CD4-positive, alpha-beta T cell (primary cell): ENCODE results near the gene PLCG2. TPM values are rescaled to one million over a fixed set of nuclear protein-coding genes. Genes with fewer than 3 reads are reported as not detected.
"Not testable (repeated sequence)": the region's sequence is repeated elsewhere in the genome, so short reads cannot be mapped to it uniquely, and the experiment has no call there.

Source experiments
- ATAC-seq: fragments of 200-7000 bp; cut with Tn5 transposase; one replicate; pipeline ENCODE4 v1.10.0; 2022; ENCODE audit warnings: mild to moderate bottlenecking; ENCODE audit not compliant: poor library complexity
- CTCF ChIA-PET: fragments of 350-600 bp; sonication (Branson Sonifier 250); formaldehyde crosslinking; loops from one replicate; lab custom pipeline; 2021; ENCODE audit warnings: antibody characterized with exemption, inconsistent platforms; lab: Charles Lee
- POLR2A ChIA-PET: fragments of 350-600 bp; sonication (Branson Sonifier 250); formaldehyde crosslinking; loops from one replicate; lab custom pipeline; 2021; ENCODE audit warnings: antibody characterized with exemption, inconsistent platforms; lab: Charles Lee
- DNase-seq, 14 experiments: peaks; one replicate each; pipeline ENCODE4 v3.0.0-alpha.2; 2013 to 2020; ENCODE audit warnings: mixed read lengths in 2 of 14
- H3K27ac ChIP-seq, 2 donors: one replicate each; pipeline versions ENCODE4 v1.5.1 to v1.7.0; 2013; ENCODE audit warnings: low read length in 2 of 2, low read depth in 1 of 2, mild to moderate bottlenecking in 1 of 2
- H3K27me3 ChIP-seq, 2 experiments: 1 replicate in 1 of 2; 2 replicates in 1 of 2; pipeline versions ENCODE4 v1.6.1 to v1.7.0; 2013; ENCODE audit warnings: low read length in 2 of 2, control low read depth in 1 of 2, mild to moderate bottlenecking in 1 of 2, moderate library complexity in 1 of 2; ENCODE audit not compliant: insufficient read depth in 2 of 2, control insufficient read depth in 1 of 2
- H3K36me3 ChIP-seq: one replicate; pipeline ENCODE4 v1.6.1; 2013; ENCODE audit warnings: low read length, control low read depth; ENCODE audit not compliant: insufficient read depth
- H3K4me1 ChIP-seq: one replicate; pipeline ENCODE4 v1.6.1; 2013; ENCODE audit warnings: low read length, control low read depth; ENCODE audit not compliant: insufficient read depth
- H3K4me3 ChIP-seq: one replicate; pipeline ENCODE4 v1.5.1; 2013; ENCODE audit warnings: mild to moderate bottlenecking, low read length, moderate library complexity
- H3K9me3 ChIP-seq, 2 experiments: 1 replicate in 1 of 2; 2 replicates in 1 of 2; pipeline versions ENCODE4 v1.6.1 to v1.7.0; 2013; ENCODE audit warnings: low read length in 2 of 2, mild to moderate bottlenecking in 2 of 2, control low read depth in 1 of 2, moderate library complexity in 1 of 2; ENCODE audit not compliant: control insufficient read depth in 1 of 2, insufficient read depth in 1 of 2
- H3K27ac Mint-ChIP-seq: one replicate; pipeline ENCODE4 v1.8.0; 2020; ENCODE audit warnings: mixed read lengths
- H3K27me3 Mint-ChIP-seq: one replicate; pipeline ENCODE4 v1.8.0; 2021; ENCODE audit warnings: mixed read lengths
- H3K36me3 Mint-ChIP-seq: one replicate; pipeline ENCODE4 v1.8.0; 2021; ENCODE audit warnings: low read depth, mixed read lengths
- H3K4me1 Mint-ChIP-seq: one replicate; pipeline ENCODE4 v1.8.0; 2021; ENCODE audit warnings: low read depth, mixed read lengths
- H3K4me3 Mint-ChIP-seq: one replicate; pipeline ENCODE4 v1.8.0; 2020; ENCODE audit warnings: mild to moderate bottlenecking, mixed read lengths
- H3K9me3 Mint-ChIP-seq: one replicate; pipeline ENCODE4 v1.8.0; 2020; ENCODE audit warnings: mixed read lengths
- CTCF ChIP-seq: fragments of 200-600 bp; IDR thresholded peaks from one replicate; pipeline ENCODE4 v1.8.0; 2022; ENCODE audit warnings: antibody characterized with exemption, mild to moderate bottlenecking
- intact Hi-C, 2 experiments: fragments of 100-400 bp; cut with DNase I in 1 of 2; cut with micrococcal nuclease in 1 of 2; formaldehyde crosslinking; loops; one replicate each; pipeline versions ENCODE4 v1.15.1 to v1.9.0; 2023 to 2025; cut with DNase I, micrococcal nuclease
- total RNA-seq, 174 experiments: library from RNA in 2 of 174; stranded (reverse) in 2 of 174; gene quantifications; one replicate each; pipeline ENCODE4 v1.2.3 and lab custom pipeline; 2021 to 2026

PLCG2 gene
- total RNA-seq, 2 experiments from 2014 or later = 0.92 to 1.5 TPM

- H3K36me3 Mint-ChIP-seq = no peaks in the 10 kb centered on the region
- POLR2A ChIA-PET = no interaction called here
- Histone ChIP-seq H3K36me3 (no peaks in the 10 kb centered on the region), H3K4me1 (peaks cover 9% of the 10 kb centered on the region), H3K4me3 (no peak overlapping the region), H3K27me3 (no peaks in the 10 kb centered on the region), H3K9me3 (no peaks in the 10 kb centered on the region), H3K27ac (no peak overlapping the region)
- no peak for DNase-seq
- H3K27ac Mint-ChIP-seq = no peak overlapping the region
- CTCF ChIA-PET = no interaction called here
- ATAC-seq = no peak
- no peaks in the 10 kb centered on the region for H3K9me3 Mint-ChIP-seq
- H3K27me3 Mint-ChIP-seq = no peaks in the 10 kb centered on the region
- intact Hi-C loops = no loop called here
- no peaks in the 10 kb centered on the region for H3K4me1 Mint-ChIP-seq
- no peak for TF ChIP-seq CTCF
- H3K4me3 Mint-ChIP-seq = no peak overlapping the region
Observed at GRCh38 chr16:81933361-81933760, 154.3 kb downstream of the PLCG2 start.

- H3K27me3 Mint-ChIP-seq, H3K4me3 Mint-ChIP-seq, H3K4me1 ChIP-seq, H3K27me3 ChIP-seq, CTCF ChIA-PET, H3K36me3 ChIP-seq, H3K36me3 Mint-ChIP-seq, intact Hi-C loops, ATAC-seq, H3K4me3 ChIP-seq, POLR2A ChIA-PET, H3K9me3 ChIP-seq, H3K27ac ChIP-seq, H3K27ac Mint-ChIP-seq, H3K9me3 Mint-ChIP-seq, H3K4me1 Mint-ChIP-seq, DNase-seq: not testable (repeated sequence)
Observed at GRCh38 chr16:81934711-81935110, 155.6 kb downstream of the PLCG2 start.

GRCh38 chr16:81936209-81937000 lies 157.3 kb downstream of the PLCG2 start:
- Mint-ChIP-seq H3K9me3 (no peaks in the 10 kb centered on the region), H3K36me3 (no peaks in the 10 kb centered on the region), H3K4me3 (no peak overlapping the region), H3K4me1 (no peaks in the 10 kb centered on the region), H3K27ac (no peak overlapping the region), H3K27me3 (no peaks in the 10 kb centered on the region)
- no peak for DNase-seq
- Histone ChIP-seq H3K27me3 (no peaks in the 10 kb centered on the region), H3K36me3 (no peaks in the 10 kb centered on the region), H3K27ac (no peak overlapping the region), H3K4me3 (no peak overlapping the region), H3K9me3 (no peaks in the 10 kb centered on the region), H3K4me1 (no peaks in the 10 kb centered on the region)
- intact Hi-C loops = no loop called here
- no peak for TF ChIP-seq CTCF
- POLR2A ChIA-PET = no interaction called here
- no peak for ATAC-seq
- CTCF ChIA-PET = no interaction called here
